CD4-positive, alpha-beta T cell treated with Interleukin-21 for 1 hour (primary cell): ENCODE data around the gene LPP.
A peak's percentile ranks its signal among the peaks of the same experiment; 100 is the strongest.

Source experiments
- DNase-seq: peaks from one replicate; pipeline ENCODE4 v3.0.0-alpha.2; 2020

The LPP gene

DNA sequence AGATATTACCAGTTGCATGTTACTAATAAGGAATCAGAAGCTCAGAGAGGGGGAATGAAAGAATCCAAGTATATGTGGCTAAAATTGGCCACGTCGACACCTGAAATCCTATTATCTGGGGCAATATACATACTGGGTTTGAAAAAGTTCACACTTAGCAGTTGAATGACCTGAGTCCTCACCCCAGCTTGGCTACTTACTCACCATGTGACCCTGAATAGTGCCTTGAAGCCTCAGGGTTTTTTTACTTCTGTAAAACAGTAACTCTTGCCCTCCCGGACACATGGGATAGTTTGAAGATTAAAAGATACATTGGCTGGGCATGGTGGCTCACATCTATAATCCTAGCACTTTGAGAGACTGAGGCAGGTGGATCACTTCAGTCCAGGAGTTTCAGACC, 675.6 kb downstream of the LPP start:
- no peak for DNase-seq

DNA sequence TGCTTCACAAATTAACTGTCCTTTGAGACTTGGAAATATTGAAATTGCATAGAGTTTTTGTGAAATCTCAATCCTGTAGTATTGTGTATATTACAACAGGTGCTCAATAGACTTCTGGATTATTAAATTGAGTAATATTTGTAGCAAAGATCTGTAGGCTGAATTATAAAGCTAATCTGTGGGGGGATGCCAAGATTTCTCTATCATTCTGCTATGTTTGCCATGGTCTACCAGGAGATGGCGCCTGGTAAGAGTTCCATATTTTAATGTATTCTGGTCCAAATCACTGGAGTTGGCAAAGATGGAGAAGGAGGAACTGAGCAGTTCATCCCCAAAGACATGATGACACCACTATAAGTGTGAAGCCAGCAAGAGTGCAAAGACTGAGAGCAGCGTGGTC, 676.9 kb downstream of the LPP start:
- DNase-seq, result no peak

DNA sequence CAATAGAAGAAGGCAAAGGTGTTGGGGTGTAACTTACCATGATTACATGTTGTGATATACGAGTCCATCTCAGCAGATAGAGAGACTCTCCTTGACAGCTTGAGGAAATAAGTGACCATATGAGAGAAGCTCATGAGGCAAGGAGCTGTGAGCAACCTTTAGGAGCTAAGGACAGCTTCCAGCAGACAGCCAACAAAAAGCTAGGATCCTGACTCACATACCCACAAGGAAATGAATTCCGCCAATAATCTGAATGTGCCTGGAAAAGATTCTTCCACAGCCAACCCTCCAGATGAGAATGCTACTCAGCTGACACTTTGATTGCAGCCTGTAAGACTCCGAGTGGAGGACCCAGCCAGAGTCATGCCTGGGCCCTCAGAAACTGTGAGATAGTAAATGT, 678.2 kb downstream of the LPP start:
- no peak for DNase-seq

DNA sequence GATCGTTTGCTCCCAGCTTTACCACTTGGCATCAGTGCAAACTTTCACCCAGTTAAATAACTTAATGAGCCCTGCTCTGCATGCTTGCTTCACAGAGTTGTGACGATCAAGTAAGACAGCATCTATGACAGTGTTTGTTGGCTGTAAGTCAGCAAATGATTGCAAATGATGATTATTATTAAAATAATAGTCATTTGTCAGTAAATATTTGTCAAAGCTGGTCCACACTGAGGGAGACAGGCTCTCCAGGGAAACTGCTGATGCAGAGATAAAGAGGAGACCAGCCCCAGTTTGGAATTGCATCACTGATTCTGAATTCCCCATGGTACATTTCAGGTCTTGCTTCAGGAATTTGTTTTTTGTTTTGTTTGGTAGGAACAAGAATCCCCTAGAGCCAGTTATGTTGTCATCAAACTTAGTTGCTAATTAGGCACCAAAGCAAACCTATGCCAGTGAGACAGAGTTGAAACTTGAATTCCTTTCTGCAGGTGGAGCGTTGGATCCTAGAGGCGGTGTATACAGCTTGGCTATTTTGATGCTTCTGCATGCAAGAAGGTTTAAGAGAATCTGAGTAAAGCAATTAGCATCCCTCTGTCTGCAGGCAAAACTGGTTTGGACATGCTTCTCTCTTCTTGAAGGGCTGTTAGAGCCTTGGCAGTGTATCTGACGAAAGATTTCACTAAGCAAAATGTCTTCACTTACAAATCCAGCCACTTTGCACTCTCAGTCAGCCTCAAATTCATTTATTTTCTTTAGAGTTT, 679.2 kb downstream of the LPP start:
- no peak for DNase-seq

DNA sequence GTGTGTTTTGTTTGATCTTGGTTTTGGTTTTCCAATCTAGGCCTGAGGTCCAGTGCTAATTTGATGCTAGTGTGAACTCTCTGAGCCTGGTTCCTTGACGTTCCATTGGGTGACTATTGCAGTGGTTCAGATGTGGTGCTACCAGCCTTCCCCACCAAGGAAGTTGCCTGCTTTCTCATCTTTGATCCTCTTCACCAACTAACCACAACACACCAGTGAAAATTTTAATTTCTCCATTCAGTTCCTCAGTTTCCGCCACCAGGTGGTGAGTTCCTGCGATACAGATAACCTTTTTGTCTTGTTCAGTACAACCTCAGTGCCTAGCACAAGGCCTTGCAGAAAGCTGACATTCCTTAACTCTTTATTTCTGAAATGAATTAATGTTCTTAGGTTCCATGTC, 680.4 kb downstream of the LPP start:
- peak; percentile 39 for DNase-seq

DNA sequence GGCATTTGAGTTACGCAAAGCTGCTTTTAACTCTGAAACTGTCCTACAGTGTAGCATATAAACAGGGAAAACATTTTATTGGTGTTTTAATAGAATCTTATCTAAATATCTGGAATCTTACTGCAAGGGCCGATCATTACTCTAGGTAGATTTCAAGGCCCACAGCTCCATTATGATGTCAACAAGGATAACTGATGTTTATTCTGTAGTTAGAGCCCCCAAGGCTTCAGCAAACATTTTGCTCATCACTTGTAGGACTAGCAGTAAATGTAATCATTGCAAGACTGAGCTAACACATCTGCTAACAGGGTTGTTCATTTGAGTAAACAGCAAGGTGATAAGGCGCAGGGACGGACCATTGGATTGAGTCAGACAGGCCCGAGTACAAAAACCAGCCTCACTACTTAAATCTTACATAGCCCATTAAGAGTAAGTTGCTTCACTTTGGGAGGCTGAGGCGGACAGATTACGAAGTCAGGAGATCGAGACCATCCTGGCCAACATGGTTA, 685.3 kb downstream of the LPP start:
- DNase-seq, result no peak

DNA sequence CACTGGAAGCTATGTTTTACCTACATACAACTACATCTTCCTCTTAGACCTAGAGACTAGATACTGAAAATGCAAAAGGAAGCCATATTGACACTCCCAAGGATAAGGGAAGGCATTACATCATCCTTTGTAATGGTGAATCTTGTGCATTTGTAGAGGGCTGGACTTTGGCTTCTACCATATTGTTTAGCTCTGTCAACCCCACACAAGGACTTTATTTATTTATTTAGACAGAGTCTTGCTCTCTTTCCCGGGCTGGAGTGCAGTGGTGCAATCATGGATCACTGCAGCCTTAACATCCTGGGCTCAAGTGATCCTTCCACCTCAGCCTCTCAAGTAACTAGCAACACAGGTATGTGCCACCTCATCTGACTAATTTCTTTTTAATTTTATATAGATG, 686.3 kb downstream of the LPP start:
- no peak for DNase-seq

DNA sequence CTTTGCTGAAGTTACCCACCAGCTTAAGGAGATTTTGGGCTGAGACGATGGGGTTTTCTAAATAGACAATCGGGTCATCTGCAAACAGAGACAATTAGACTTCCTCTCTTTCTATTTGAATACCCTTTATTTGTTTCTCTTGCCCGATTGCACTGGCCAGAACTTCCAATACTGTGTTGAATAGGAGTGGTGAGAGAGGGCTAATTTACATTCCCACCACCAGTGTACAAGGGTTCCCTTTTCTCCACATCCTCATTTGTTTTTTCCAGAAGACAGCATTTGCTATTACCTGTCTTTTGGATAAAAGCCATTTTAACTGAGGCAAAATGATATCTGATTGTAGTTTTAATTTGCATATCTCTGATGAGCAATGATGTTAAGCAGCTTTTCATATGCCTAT, 687.9 kb downstream of the LPP start:
- DNase-seq, result no peak

DNA sequence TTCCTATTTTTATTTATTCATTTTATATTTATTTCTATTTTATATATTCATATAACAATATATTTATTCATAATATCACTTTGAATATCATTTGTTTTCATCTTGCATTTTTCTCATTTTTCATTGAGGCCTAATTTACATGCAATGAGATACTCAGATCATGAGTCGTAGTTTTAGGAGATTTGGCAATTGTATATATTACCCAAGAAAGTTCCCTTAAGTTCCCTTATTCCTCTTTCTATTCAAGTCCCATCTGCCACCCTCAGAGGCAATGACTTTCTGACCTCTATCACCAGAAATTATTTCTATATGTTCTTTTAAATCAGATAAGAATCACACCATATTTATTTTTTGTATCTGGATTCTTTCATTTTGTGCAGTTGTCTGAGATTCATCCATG, 688.7 kb downstream of the LPP start:
- DNase-seq, result no peak

DNA sequence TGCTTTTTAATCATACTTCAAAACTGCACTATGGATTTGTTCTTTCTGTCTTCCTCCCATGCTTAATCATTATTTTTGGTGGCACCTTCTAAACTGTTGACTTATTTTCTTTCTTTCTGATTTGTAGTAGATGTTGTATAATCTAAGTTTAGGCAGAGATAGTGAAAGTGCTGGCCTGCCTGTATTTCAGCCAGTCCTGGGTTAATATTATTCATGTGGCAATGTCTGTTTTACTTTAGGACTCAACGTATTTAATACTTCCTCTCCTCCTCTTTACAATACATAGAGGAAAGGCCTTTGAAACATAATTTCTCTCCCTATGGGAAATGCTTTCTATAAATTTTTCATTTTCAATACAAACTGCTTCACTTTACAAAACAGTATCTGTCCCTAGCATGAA, 690.1 kb downstream of the LPP start:
- DNase-seq, result no peak

DNA sequence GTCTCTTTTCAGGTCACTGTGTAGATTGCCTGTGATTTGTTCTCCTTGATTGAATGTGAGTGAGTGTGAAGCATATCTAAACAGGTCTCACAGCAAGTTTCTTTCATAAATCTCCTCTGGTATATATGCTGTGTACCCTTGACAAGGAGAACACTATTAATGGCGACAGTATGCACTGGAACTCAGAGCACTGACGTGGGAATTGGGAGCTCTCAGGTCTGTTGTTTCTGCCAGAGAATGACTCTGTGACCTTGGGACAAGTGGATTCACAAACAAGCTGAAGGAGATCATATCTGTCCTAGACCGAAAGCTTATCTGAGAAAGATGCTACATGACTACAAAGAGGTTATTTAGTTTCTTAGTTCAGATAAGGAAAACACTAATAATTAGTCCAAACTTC, 691.6 kb downstream of the LPP start:
- no peak for DNase-seq

DNA sequence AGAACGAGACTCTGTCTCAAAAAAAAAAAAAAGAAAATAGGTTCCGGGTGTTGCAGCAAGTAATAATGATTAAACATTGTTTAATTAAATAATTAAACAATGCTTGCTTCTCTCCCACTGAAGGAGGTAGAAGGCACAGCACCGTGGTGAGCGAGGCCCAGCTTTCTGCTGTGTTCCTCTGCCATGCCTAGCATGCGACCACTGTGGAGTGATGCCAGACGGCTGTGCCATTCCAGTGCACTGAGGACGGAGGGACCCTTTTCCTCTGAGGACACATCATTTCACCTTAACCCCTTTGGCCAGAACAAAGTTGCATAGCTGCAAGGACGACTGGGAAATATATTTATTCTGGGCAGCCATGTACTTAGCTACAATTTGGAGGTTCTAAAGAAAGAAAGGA, 695.0 kb downstream of the LPP start:
- DNase-seq, result no peak

DNA sequence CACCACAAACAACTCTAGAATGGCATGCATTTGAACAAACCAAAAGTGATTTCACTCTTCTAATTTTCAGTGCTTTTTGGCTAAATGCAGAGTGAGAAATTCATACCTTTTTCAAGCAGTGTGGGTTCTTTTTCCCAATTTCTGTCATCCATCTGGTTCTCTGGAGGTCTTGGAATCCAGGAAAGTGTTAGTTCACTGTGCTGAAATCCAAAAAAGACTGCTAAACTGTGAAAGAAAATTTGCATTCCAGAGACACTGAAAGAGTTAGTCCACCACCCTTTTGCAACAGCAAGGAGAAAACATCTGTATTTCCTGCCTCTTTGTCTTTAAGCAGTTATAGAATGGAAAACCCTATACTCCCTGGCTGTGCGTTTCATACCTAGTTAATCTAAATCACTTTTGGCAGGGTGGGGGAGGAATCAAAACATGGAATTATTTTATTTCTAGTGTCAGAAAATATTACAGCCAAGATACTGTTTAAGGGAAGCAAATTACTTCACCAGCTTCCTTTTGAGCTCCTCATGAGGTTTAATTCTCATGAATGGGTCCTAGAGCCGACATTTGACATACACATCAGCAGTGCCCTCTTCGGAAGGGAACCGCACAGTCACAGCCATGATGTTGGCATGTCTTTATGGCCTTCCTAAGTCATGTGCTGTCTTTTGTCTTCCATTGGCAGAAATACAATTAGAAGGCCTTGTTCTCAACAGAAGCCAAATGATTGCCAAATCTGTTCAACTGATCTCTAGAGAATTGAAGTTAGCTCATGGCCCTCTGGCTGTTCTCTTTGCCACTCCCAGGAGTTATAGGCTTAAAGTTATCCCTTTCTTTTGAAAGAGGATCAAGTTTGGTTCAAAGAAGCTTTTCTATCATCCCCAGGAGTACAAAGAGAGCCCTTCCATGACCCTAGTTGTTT, 700.2 kb downstream of the LPP start:
- no peak for DNase-seq

DNA sequence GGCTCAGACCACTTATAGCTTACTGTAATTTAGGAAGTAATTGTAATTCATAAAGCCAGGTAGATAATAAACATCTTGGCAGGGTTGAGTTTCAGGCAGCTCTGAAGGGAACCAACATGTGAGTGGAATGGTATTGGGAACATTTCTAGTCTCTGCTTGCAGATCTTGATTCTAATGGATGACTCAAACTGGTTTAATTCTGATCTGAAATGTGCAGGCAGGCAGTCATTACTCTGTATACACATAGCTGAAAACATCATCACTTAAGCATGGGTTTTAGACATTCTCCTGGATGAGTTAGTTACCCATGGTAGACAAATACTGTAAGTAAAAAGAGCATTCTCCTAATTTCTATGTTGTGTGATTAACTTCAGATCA, 700.8 kb downstream of the LPP start:
- no peak for DNase-seq

DNA sequence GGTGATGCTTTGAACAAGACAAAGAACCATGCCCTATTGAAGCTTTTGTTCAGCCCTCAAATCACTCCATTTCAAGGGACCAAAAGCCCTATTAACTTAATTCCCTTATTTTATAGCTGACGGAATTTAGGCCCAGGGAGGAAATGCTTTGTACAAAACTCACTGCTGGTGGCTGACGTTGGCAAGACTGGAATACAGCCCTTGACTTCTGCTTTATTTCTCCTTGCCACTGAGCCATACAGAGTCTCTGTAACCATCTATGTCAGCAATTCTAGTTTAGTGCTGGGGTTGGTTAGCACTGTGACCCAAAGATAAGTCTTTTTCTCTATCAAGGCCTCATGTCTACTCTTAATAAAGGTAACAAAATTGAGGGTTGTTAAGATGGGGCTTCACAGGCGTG, 701.7 kb downstream of the LPP start:
- no peak for DNase-seq

DNA sequence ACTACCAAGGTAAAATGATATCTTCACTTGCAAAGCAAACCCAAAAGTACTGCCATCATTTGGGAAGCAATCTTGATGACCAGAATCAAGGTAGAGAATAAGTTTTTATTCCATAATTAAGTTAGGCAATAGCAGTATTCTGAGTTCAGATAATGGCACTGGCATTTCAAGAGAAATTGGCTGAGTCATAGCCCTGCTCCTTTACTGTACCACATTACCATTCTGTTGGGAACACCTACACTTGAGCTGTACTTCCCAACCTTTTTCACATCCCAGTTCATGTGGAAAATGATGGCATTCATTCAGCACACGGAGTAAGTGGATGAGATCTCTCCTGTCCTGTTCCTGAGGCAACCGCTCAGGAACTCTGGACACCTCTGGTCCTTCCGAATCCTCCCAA, 706.2 kb downstream of the LPP start:
- no peak for DNase-seq

DNA sequence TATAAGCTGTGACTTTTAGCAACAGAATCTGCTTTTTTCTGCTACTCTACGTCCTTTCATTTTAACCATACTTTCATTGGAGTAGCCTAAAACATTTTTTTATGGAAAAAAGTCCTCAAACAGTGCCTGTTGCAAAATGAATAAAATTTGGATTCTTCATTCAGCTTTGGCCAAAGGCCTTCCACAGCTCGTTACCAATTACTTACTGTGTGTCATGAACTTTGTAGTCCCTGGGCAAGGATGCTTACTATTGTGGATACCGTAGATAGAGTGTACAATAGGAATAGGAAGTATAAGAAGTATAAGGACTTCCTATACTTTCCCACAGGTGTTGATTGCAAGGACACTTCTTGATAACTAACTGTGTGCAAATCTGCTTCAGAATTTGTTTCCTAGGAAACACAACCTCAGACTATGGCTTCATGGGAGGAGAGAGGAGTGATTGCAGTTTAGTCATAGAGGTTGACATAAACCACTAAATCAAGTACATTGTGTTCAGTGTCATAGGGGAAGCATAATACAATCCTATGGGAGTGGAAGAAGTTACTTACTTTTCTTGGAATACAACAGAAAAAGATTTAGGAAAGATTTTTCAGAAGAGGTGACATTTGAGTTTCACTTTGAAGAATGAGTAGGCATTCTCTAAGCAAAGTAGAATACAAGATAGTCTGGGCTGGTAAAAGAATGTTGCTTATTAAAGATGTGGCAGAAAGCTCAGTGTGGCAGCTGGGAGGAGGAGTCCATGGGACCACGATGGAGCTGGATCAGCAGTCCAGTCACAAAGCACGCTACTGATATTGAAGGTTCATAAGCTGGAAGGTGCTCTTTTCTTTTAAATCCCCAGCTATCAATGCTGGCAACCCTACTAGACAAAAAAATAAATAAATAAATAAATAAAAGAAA, 708.1 kb downstream of the LPP start:
- DNase-seq, result no peak

DNA sequence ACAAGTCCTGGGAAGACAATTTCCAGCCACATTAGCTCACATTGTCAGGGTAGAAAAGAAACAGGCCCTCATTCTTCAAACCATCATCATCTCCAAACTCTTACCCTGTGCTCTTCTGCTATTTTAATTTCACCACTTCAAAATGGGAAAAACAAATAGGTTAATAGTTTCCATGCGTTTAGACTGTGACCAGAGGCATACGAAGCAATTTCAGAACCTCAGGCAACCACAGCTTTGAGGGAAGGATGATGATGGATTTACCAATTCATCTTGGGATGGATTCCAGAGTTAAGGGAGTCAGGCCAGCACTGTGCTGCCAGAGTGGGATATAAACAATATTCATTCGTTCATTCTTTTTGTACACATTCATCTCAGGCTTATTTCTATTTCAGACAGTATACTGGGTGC, 710.0 kb downstream of the LPP start:
- no peak for DNase-seq

DNA sequence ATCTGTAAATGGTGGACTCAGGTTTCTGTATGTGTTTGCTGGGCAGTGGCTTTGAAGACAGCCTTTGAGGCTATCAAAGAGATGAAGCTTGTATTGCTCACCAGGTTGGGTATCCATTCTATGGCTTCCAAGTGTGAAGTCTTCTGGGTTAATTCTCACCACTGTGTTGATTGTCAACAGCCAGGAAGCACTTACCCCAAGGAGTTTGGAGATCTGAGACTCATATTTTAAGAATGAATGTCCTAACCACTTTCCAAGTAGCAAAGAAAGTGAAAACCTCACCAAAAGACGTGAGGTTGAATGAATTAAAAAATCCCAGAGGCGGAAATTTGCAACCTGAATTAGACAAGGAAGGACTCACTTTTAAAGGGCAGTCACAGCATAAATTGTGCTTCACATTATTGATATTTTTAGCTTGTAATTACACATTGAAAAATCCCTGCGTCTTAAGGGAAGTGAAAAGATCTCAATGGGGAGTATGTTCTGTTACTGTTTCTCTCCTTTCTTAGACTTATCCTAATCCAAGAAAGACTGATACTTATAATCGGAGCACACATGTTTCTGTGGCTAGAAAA, 713.8 kb downstream of the LPP start:
- no peak for DNase-seq

DNA sequence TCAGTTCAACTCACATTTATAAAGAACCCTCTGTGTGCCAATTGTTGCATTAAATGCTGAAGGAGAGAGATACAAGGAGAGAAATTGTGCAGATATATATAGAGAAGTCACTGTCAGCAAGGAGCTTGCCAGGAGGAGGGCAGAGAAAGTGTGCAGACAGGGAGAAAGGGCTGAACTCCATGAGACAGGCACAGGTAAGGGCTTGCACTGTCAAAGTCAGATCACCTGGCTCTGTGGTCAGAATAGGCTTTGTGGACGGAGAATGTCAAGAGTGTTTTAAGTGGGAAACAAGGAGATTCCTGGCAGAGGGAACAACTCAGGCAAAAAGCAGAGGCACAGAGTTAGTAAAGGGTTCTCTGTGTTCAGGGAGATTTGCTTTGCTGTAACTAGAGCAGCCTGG, 714.8 kb downstream of the LPP start:
- no peak for DNase-seq

DNA sequence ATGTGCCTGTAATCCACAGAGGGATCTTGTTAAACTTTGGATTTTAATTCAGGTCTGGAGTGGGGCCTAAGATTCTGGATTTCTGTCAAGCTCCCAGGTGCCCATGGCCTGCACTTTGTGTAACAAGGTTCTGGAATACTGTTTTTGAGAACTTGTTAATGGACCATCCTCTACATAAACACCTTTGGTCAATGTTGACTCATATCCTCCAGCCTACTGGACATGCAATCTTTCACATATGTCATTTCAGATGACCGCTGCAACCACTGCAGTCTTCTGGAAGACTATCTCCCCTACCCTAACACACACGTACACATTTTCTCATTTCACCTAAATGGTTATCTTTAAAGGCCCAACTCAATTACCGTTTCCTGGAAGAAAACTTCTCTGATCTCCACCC, 715.7 kb downstream of the LPP start:
- no peak for DNase-seq

DNA sequence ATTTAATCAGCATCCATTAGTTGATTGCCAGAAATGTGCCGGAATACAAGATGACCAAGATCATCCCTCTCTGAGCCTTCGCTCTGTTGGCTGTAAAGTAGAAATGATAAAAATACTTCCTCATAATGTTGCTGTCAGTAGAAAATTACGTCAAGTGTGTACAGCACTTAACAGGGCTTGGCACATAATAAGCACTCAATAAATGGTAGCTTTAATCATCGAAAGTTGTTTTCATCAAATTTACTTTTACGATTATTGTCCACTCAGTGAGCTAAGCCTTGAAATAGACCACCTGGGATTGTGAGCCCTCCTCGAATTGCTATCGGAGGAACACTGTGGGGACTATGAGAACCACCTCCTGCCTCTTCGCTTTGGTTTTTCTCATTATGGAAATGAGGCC, 716.5 kb downstream of the LPP start:
- no peak for DNase-seq

DNA sequence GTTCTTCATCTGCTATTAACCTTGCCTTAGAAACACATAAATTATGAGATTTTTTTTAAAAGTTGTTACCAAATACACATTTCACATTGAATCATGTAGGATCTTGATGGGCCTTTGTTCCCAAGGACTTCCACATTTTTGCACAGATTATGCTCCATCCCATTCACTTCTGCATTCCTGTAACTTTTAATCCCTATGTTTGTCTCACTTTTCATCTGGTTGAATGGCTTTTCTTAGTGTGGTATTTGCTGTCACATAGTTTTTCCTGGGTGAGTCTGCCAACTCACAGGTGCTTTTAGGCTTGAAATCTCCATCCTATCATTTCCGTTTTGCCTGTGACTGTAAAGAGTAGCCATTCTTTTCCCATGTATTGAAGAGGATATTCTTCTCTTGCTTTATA, 720.6 kb downstream of the LPP start:
- DNase-seq, result no peak
